Kidney (tissue), 14 donors: Measurements from ENCODE around the gene PPM1H. TPM values are rescaled to one million over a fixed set of nuclear protein-coding genes. Genes with fewer than 3 reads are reported as not detected.

Experiments
- DNase-seq, 5 donors: peaks; one replicate each; pipeline ENCODE4 v3.0.0-alpha.2; 2013 to 2020
- FAIRE-seq: peaks from 2 replicates; lab custom pipeline; 2012; peaks lifted over from hg19 to GRCh38; lab: Jason Lieb, UNC
- H3K27ac ChIP-seq, 2 donors: one replicate each; pipeline ENCODE4 v1.7.0; 2013; ENCODE audit warnings: low read depth in 2 of 2, low read length in 2 of 2, inconsistent platforms in 1 of 2
- H3K27me3 ChIP-seq: one replicate; pipeline ENCODE4 v1.7.1; 2013; ENCODE audit warnings: low read length, inconsistent platforms; ENCODE audit not compliant: control insufficient read depth, insufficient read depth
- H3K36me3 ChIP-seq, 3 donors: one replicate each; pipeline versions ENCODE4 v1.7.0 to v1.7.1; 2013; ENCODE audit warnings: low read length in 3 of 3, control low read depth in 1 of 3, inconsistent platforms in 1 of 3; ENCODE audit not compliant: insufficient read depth in 3 of 3, control insufficient read depth in 2 of 3
- H3K4me1 ChIP-seq, 3 donors: one replicate each; pipeline versions ENCODE4 v1.7.0 to v1.7.1; 2013; ENCODE audit warnings: low read length in 3 of 3, inconsistent platforms in 1 of 3, low read depth in 1 of 3; ENCODE audit not compliant: control insufficient read depth in 2 of 3, insufficient read depth in 2 of 3
- H3K4me3 ChIP-seq, 3 donors: one replicate each; pipeline versions ENCODE4 v1.7.0 to v1.8.1; 2013; ENCODE audit warnings: low read length in 3 of 3, control low read depth in 1 of 3, inconsistent platforms in 1 of 3
- H3K9ac ChIP-seq, 3 donors: one replicate each; pipeline versions ENCODE4 v1.7.0 to v1.7.1; 2013; ENCODE audit warnings: low read length in 3 of 3, control low read depth in 1 of 3, inconsistent platforms in 1 of 3
- H3K9me3 ChIP-seq, 3 donors: one replicate each; pipeline versions ENCODE4 v1.7.0 to v1.7.1; 2013; ENCODE audit warnings: low read length in 3 of 3, control low read depth in 1 of 3, inconsistent platforms in 1 of 3; ENCODE audit not compliant: control insufficient read depth in 2 of 3, insufficient read depth in 1 of 3
- CTCF ChIP-seq: IDR thresholded peaks from 3 replicates; pipeline ENCODE4 v1.5.1; 2012; ENCODE audit warnings: mild to moderate bottlenecking, moderate library complexity, borderline replicate concordance; ENCODE audit not compliant: insufficient read depth; ENCODE audit errors: extremely low read depth
- intact Hi-C: fragments of 100-400 bp; cut with DNase I; formaldehyde crosslinking; loops from one replicate; pipeline ENCODE4 v1.11.1; 2022
- polyA plus RNA-seq: library from polyadenylated mRNA; stranded (reverse); fragments of 350-450 nt; fragmentation: Illumina TruSeq; extraction: RNeasy Lipid Tissue Mini Kit (QIAGEN cat#74804); gene quantifications from one replicate; pipeline ENCODE4 v1.2.3, GENCODE V29; 2014; ENCODE audit warnings: low read depth, low replicate concordance; ENCODE audit not compliant: insufficient read depth
- total RNA-seq: library from RNA; stranded (reverse); fragmentation: NEBNext Ultra II Directional; extraction: Animal tissue kit (Norgen Biotek cat#: 25700); gene quantifications from one replicate; pipeline ENCODE4 v1.2.1, GENCODE V29; 2021
- donor health status: control.
- donor health status: control.
- donor health status: control.
- donor health status: control.
- donor health status: control.
- donor health status: DM: yes; HTN: yes; CAD: no.
- donor health status: Normal renal cell carcinoma (clear cell type).

Gene PPM1H
- total and polyA plus RNA-seq, 2 donors from 2014 or later, result 8.7 to 25.0 TPM

GRCh38 chr12:62700091-62700880 lies 234.7 kb downstream of the PPM1H start:
- no peak overlapping the region for H3K9ac ChIP-seq
- intact Hi-C loops, result no loop called here
- peaks cover 5 to 13% (median 11%) of the 10 kb centered on the region in 3 donors for H3K4me1 ChIP-seq
- H3K27ac ChIP-seq, result no peak overlapping the region
- no peaks in the 10 kb centered on the region for H3K27me3 ChIP-seq
- H3K36me3 ChIP-seq, result peaks cover 0 to 2% (median 0%) of the 10 kb centered on the region in 3 donors
- FAIRE-seq (no peak), DNase-seq (no peak)
- no peak overlapping the region for H3K4me3 ChIP-seq
- no peak for TF ChIP-seq CTCF
- H3K9me3 ChIP-seq, result no peaks in the 10 kb centered on the region

DNA sequence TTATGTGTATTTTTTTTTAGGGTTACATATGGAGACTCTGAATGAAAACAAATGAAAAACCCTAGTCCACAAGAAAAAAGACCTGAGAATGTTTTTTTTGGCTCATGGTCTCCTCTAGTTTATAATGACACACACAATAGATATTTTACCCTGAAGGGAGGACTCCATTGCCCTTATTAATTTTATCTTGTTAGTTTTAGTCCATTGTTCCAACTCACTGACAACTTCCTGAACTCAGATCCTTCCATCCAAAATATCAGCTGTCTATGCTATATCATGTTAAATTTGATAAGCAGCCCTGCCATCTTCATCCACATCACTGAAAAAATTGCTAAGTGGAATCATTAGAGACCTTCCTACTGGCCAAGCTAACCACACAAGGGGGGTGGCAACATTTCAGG lies 236.2 kb downstream of the PPM1H start:
- H3K36me3 ChIP-seq, result peaks cover 0 to 2% (median 0%) of the 10 kb centered on the region in 3 donors
- FAIRE-seq, result no peak

DNA sequence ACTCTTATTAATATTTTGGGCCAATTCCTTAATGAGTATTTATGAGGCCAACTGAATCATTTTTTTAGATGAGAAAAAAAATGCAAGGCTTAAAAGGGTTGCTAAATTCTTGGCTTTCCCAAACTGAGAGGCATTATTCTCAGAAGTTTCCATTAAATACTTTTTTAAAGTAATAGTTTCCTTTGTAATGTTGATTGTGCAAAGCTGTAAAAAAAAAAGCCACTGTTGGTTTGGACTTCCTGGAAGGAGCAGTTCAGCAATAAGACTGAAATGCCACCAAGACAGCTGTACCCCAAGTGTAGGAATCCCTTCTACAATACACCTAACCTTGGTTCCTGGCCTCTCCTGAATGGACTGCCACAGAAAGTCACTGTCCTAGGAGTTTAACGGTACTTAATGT lies 237.1 kb downstream of the PPM1H start:
- TF ChIP-seq CTCF, result no peak
- peaks cover 0 to 2% (median 0%) of the 10 kb centered on the region in 3 donors for H3K36me3 ChIP-seq
- no peaks in the 10 kb centered on the region for H3K27me3 ChIP-seq
- peaks cover 2 to 11% (median 6%) of the 10 kb centered on the region in 3 donors for H3K4me1 ChIP-seq
- FAIRE-seq (no peak), DNase-seq (no peak)
- H3K27ac ChIP-seq, result no peak overlapping the region
- no peak overlapping the region for H3K4me3 ChIP-seq
- no peaks in the 10 kb centered on the region for H3K9me3 ChIP-seq
- H3K9ac ChIP-seq, result no peak overlapping the region
- intact Hi-C loops, result no loop called here

More for the DNA sequence above, 236.2 kb downstream of the PPM1H start:
- Histone ChIP-seq H3K4me1 (peaks cover 5 to 13% (median 11%) of the 10 kb centered on the region in 3 donors), H3K9me3 (no peaks in the 10 kb centered on the region), H3K27me3 (no peaks in the 10 kb centered on the region), H3K27ac (no peak overlapping the region), H3K9ac (no peak overlapping the region), H3K4me3 (no peak overlapping the region)
- TF ChIP-seq CTCF, result no peak
- intact Hi-C loops, result no loop called here
- DNase-seq, result no peak
